Raji (cell line): ENCODE data around the gene GPX3.

Source experiments
- POLR2A ChIP-seq: IDR thresholded peaks from 2 replicates; pipeline ENCODE4 v1.6.1; 2011; ENCODE audit warnings: low read depth, low read length, control low read depth; ENCODE audit not compliant: insufficient read depth

GPX3 gene

GRCh38 chr5:151020304-151021110 is at the start of gene GPX3:
GPX3 (plus strand) TSS chr5:151020591; CDS start chr5:151020655, 64 bp downstream.
- TF ChIP-seq POLR2A = no peak

- TF ChIP-seq POLR2A = no peak
These were observed 41.8 kb upstream of the GPX3 start for GRCh38 chr5:150978590-150978989.

GRCh38 chr5:150987746-150988145 is 32.6 kb upstream of the GPX3 start:
- TF ChIP-seq POLR2A = no peak

- TF ChIP-seq POLR2A = no peak
These were observed 30.7 kb upstream of the GPX3 start for GRCh38 chr5:150989695-150990094.

GRCh38 chr5:150992705-150993104 is 27.7 kb upstream of the GPX3 start:
- TF ChIP-seq POLR2A = no peak

GRCh38 chr5:150993422-150993821 is 27.0 kb upstream of the GPX3 start:
- no peak for TF ChIP-seq POLR2A

GRCh38 chr5:150993826-150994412 is 26.5 kb upstream of the GPX3 start:
- no peak for TF ChIP-seq POLR2A

- no peak for TF ChIP-seq POLR2A
These were observed 20.5 kb upstream of the GPX3 start for GRCh38 chr5:150999704-151000442.

- TF ChIP-seq POLR2A = no peak
These were observed 19.0 kb upstream of the GPX3 start for GRCh38 chr5:151001436-151001835.

GRCh38 chr5:151002250-151002649 is 18.1 kb upstream of the GPX3 start:
- TF ChIP-seq POLR2A = no peak

GRCh38 chr5:151002681-151003502 is 17.5 kb upstream of the GPX3 start:
- TF ChIP-seq POLR2A = no peak

GRCh38 chr5:151003503-151003860 is 16.9 kb upstream of the GPX3 start:
- no peak for TF ChIP-seq POLR2A

GRCh38 chr5:151004499-151004898 is 15.9 kb upstream of the GPX3 start:
- TF ChIP-seq POLR2A = no peak

GRCh38 chr5:151005187-151005949 is 15.0 kb upstream of the GPX3 start:
- TF ChIP-seq POLR2A = no peak
